IPS-18c (cell line): ENCODE data around the gene DMXL1.
"Not testable (repeated sequence)": the region's sequence is repeated elsewhere in the genome, so short reads cannot be mapped to it uniquely, and the experiment has no call there.

Experiments
- H3K4me3 ChIP-seq: 2 replicates; pipeline ENCODE4 v1.7.0; 2013; ENCODE audit warnings: low read depth, mild to moderate bottlenecking, low read length, moderate library complexity; ENCODE audit not compliant: insufficient read depth
- H3K9me3 ChIP-seq: one replicate; pipeline ENCODE4 v1.6.1; 2013; ENCODE audit warnings: mild to moderate bottlenecking, low read length, moderate library complexity; ENCODE audit not compliant: control insufficient read depth, insufficient read depth

Gene DMXL1

GRCh38 chr5:119166026-119166425 lies 95.1 kb downstream of the DMXL1 start:
- no peak overlapping the region for H3K4me3 ChIP-seq

GRCh38 chr5:119168401-119168800 lies 97.5 kb downstream of the DMXL1 start:
- Histone ChIP-seq H3K4me3 (no peak overlapping the region), H3K9me3 (no peaks in the 10 kb centered on the region)

More at GRCh38 chr5:119166026-119166425, 95.1 kb downstream of the DMXL1 start:
- no peaks in the 10 kb centered on the region for H3K9me3 ChIP-seq

- Histone ChIP-seq H3K9me3 (no peaks in the 10 kb centered on the region), H3K4me3 (no peak overlapping the region)
Measured at GRCh38 chr5:119171686-119172085, 100.8 kb downstream of the DMXL1 start.

- Histone ChIP-seq H3K9me3 (no peaks in the 10 kb centered on the region), H3K4me3 (no peak overlapping the region)
Measured at GRCh38 chr5:119174578-119175163, 103.8 kb downstream of the DMXL1 start.

GRCh38 chr5:119176785-119177184 lies 105.9 kb downstream of the DMXL1 start:
- Histone ChIP-seq H3K4me3 (no peak overlapping the region), H3K9me3 (no peaks in the 10 kb centered on the region)

GRCh38 chr5:119177226-119177625 lies 106.3 kb downstream of the DMXL1 start:
- Histone ChIP-seq H3K4me3 (no peak overlapping the region), H3K9me3 (no peaks in the 10 kb centered on the region)

- no peaks in the 10 kb centered on the region for H3K9me3 ChIP-seq
- H3K4me3 ChIP-seq = no peak overlapping the region
Measured at GRCh38 chr5:119178435-119178834, 107.5 kb downstream of the DMXL1 start.

- Histone ChIP-seq H3K4me3 (no peak overlapping the region), H3K9me3 (no peaks in the 10 kb centered on the region)
Measured at GRCh38 chr5:119179857-119180641, 109.2 kb downstream of the DMXL1 start.

- not testable (repeated sequence) for H3K4me3 ChIP-seq, H3K9me3 ChIP-seq
Measured at GRCh38 chr5:119185512-119185911, 114.6 kb downstream of the DMXL1 start.

GRCh38 chr5:119187776-119188529 lies 117.1 kb downstream of the DMXL1 start:
- Histone ChIP-seq H3K9me3 (no peaks in the 10 kb centered on the region), H3K4me3 (no peak overlapping the region)

GRCh38 chr5:119190470-119191095 lies 119.7 kb downstream of the DMXL1 start:
- Histone ChIP-seq H3K9me3 (no peaks in the 10 kb centered on the region), H3K4me3 (no peak overlapping the region)

- no peaks in the 10 kb centered on the region for H3K9me3 ChIP-seq
- H3K4me3 ChIP-seq = no peak overlapping the region
Measured at GRCh38 chr5:119191944-119192343, 121.1 kb downstream of the DMXL1 start.

- H3K4me3 ChIP-seq = no peak overlapping the region
Measured at GRCh38 chr5:119200795-119201194, 129.9 kb downstream of the DMXL1 start.

GRCh38 chr5:119207105-119207504 lies 136.2 kb downstream of the DMXL1 start:
- no peaks in the 10 kb centered on the region for H3K9me3 ChIP-seq
- H3K4me3 ChIP-seq = no peak overlapping the region

More at GRCh38 chr5:119200795-119201194, 129.9 kb downstream of the DMXL1 start:
- no peaks in the 10 kb centered on the region for H3K9me3 ChIP-seq

GRCh38 chr5:119212026-119212425 lies 141.1 kb downstream of the DMXL1 start:
- Histone ChIP-seq H3K9me3 (no peaks in the 10 kb centered on the region), H3K4me3 (no peak overlapping the region)

- no peak overlapping the region for H3K4me3 ChIP-seq
- no peaks in the 10 kb centered on the region for H3K9me3 ChIP-seq
Measured at GRCh38 chr5:119212676-119213075, 141.8 kb downstream of the DMXL1 start.

- no peaks in the 10 kb centered on the region for H3K9me3 ChIP-seq
- H3K4me3 ChIP-seq = no peak overlapping the region
Measured at GRCh38 chr5:119217183-119217582, 146.3 kb downstream of the DMXL1 start.
